Occipital lobe (tissue), 2 donors: ENCODE measurements around the gene HORMAD2. TPM values are rescaled to one million over a fixed set of nuclear protein-coding genes. Genes with fewer than 3 reads are reported as not detected.

Source experiments
- DNase-seq: peaks from one replicate; lab custom pipeline; 2025; lab: John Stamatoyannopoulos, UW
- total RNA-seq: library from RNA; depleted of rRNA; stranded (reverse); fragments of >200 nt; gene quantifications from one replicate; pipeline ENCODE4 v1.2.3, GENCODE V29; 2014

Gene HORMAD2
- total RNA-seq = 0.78 TPM

- DNase-seq = no peak
These were observed at the start of gene HORMAD2 for GRCh38 chr22:30079952-30080533. TSS of gene HORMAD2 (plus strand) at chr22:30080464. CDS start at chr22:30093953, 13,489 bp downstream.

- DNase-seq = no peak
These were observed 48.9 kb upstream of the HORMAD2 start for GRCh38 chr22:30031328-30031727.

- DNase-seq = no peak
These were observed 48.4 kb upstream of the HORMAD2 start for GRCh38 chr22:30031764-30032455.

- no peak for DNase-seq
These were observed 47.1 kb upstream of the HORMAD2 start for GRCh38 chr22:30033137-30033536.

GRCh38 chr22:30033901-30034300, 46.4 kb upstream of the HORMAD2 start:
- no peak for DNase-seq

GRCh38 chr22:30036656-30037055, 43.6 kb upstream of the HORMAD2 start:
- DNase-seq = no peak

GRCh38 chr22:30038219-30038618, 42.0 kb upstream of the HORMAD2 start:
- DNase-seq = no peak

GRCh38 chr22:30040499-30041260, 39.6 kb upstream of the HORMAD2 start:
- DNase-seq = no peak

- no peak for DNase-seq
These were observed 38.8 kb upstream of the HORMAD2 start for GRCh38 chr22:30041475-30041874.

- no peak for DNase-seq
These were observed 38.4 kb upstream of the HORMAD2 start for GRCh38 chr22:30041881-30042280.

GRCh38 chr22:30043161-30043560, 37.1 kb upstream of the HORMAD2 start:
- no peak for DNase-seq

- DNase-seq = no peak
These were observed 35.9 kb upstream of the HORMAD2 start for GRCh38 chr22:30044369-30044768.

GRCh38 chr22:30044881-30045493, 35.3 kb upstream of the HORMAD2 start:
- no peak for DNase-seq

GRCh38 chr22:30045494-30045887, 34.8 kb upstream of the HORMAD2 start:
- DNase-seq = no peak

GRCh38 chr22:30045901-30046715, 34.2 kb upstream of the HORMAD2 start:
- no peak for DNase-seq

- no peak for DNase-seq
These were observed 33.4 kb upstream of the HORMAD2 start for GRCh38 chr22:30046716-30047363.

- no peak for DNase-seq
These were observed 32.9 kb upstream of the HORMAD2 start for GRCh38 chr22:30047364-30047738.

GRCh38 chr22:30048681-30049080, 31.6 kb upstream of the HORMAD2 start:
- no peak for DNase-seq

- no peak for DNase-seq
These were observed 26.0 kb upstream of the HORMAD2 start for GRCh38 chr22:30054067-30054763.

GRCh38 chr22:30054764-30055069, 25.5 kb upstream of the HORMAD2 start:
- no peak for DNase-seq
